SU-DHL-6 (cell line): Measurements from ENCODE around the gene ZNF639.

Experiments
- H2AFZ ChIP-seq: fragments of 200-600 bp; sonication (generic); 2 replicates; pipeline ENCODE4 v1.6.1; 2014; ENCODE audit warnings: low read depth, mild to moderate bottlenecking, moderate library complexity, mixed read lengths, antibody characterized with exemption, low read length; ENCODE audit not compliant: severe bottlenecking
- H3F3A ChIP-seq: fragments of 200-600 bp; shearing (Covaris generic); 2 replicates; pipeline ENCODE4 v1.6.0; 2016; ENCODE audit warnings: antibody characterized with exemption, mild to moderate bottlenecking; ENCODE audit not compliant: insufficient read depth
- H3K27ac ChIP-seq: fragments of 200-600 bp; sonication (generic); 2 replicates; pipeline ENCODE4 v1.5.1; 2016; ENCODE audit warnings: low read depth, mild to moderate bottlenecking, low read length, moderate library complexity, mixed read lengths
- H3K27me3 ChIP-seq: fragments of 200-600 bp; sonication (generic), shearing (Covaris generic); 2 replicates; pipeline ENCODE4 v1.6.0; 2014; ENCODE audit warnings: mild to moderate bottlenecking, low read length
- H3K36me3 ChIP-seq: fragments of 200-600 bp; sonication (generic); 2 replicates; pipeline ENCODE4 v1.6.1; 2014; ENCODE audit warnings: mild to moderate bottlenecking, low read length, mixed read lengths
- H3K4me2 ChIP-seq: fragments of 300-600, 200-600 bp; shearing (Covaris generic), sonication (generic); 2 replicates; pipeline ENCODE4 v1.6.0; 2014; ENCODE audit warnings: low read length, low read depth, mild to moderate bottlenecking; ENCODE audit not compliant: poor library complexity, severe bottlenecking
- H3K4me3 ChIP-seq: fragments of 200-600 bp; sonication (generic); 2 replicates; pipeline ENCODE4 v1.5.1; 2014; ENCODE audit warnings: antibody characterized with exemption, low read length, mild to moderate bottlenecking, mixed read lengths; ENCODE audit not compliant: insufficient read depth, poor library complexity, severe bottlenecking
- H3K79me2 ChIP-seq: fragments of 200-600 bp; sonication (generic); 2 replicates; pipeline ENCODE4 v1.6.1; 2014; ENCODE audit warnings: mild to moderate bottlenecking, low read length, moderate library complexity; ENCODE audit not compliant: insufficient read depth
- H3K9ac ChIP-seq: fragments of 200-600 bp; sonication (generic); 2 replicates; pipeline ENCODE4 v1.7.0; 2014; ENCODE audit warnings: mild to moderate bottlenecking, low read length
- H3K9me2 ChIP-seq: fragments of 200-600 bp; sonication (generic); replicated peaks from 2 replicates; pipeline ENCODE4 v1.6.1; 2014; ENCODE audit warnings: low read length; ENCODE audit not compliant: insufficient read depth
- H3K9me3 ChIP-seq: fragments of 200-600 bp; sonication (generic); 2 replicates; pipeline ENCODE4 v1.6.1; 2014; ENCODE audit warnings: low read length, mixed read lengths; ENCODE audit not compliant: insufficient read depth
- H4K20me1 ChIP-seq: fragments of 200-600 bp; sonication (generic); 2 replicates; pipeline ENCODE4 v1.6.1; 2014; ENCODE audit warnings: low read depth, mild to moderate bottlenecking, antibody characterized with exemption, low read length, moderate library complexity, mixed read lengths
- CTCF ChIP-seq: fragments of 200-600 bp; sonication (generic); IDR thresholded peaks from one replicate; pipeline ENCODE4 v1.5.1; 2017; ENCODE audit warnings: antibody characterized with exemption, mild to moderate bottlenecking, low read length, moderate library complexity; ENCODE audit not compliant: insufficient read depth, poor library complexity, severe bottlenecking
- EZH2phosphoT487 ChIP-seq: fragments of 200-600 bp; sonication (generic), shearing (Covaris generic); conservative IDR thresholded peaks from 2 replicates; pipeline ENCODE4 v1.6.1; 2018; ENCODE audit warnings: mild to moderate bottlenecking, antibody characterized with exemption, low read length, moderate library complexity, mixed read lengths

Gene ZNF639

GRCh38 chr3:179369621-179370020 lies 46.8 kb downstream of the ZNF639 start:
- no peaks in the 10 kb centered on the region for H3K9me3 ChIP-seq
- H3K36me3 ChIP-seq, result peaks cover 41% of the 10 kb centered on the region; the same call in 1 of the 2 replicates
- H2AFZ ChIP-seq, result no peak overlapping the region
- H4K20me1 ChIP-seq, result peaks cover 7% of the 10 kb centered on the region; the same call in 1 of the 2 replicates
- H3K4me3 ChIP-seq, result no peak overlapping the region
- no peak overlapping the region for H3K27ac ChIP-seq
- no peak overlapping the region for H3K4me2 ChIP-seq
- 0 out of 2 replicates have a peak, but pooled peaks cover 5% of the 10 kb centered on the region for H3F3A ChIP-seq
- no peaks in the 10 kb centered on the region for H3K79me2 ChIP-seq
- TF ChIP-seq CTCF (no peak), EZH2phosphoT487 (no peak)
- H3K27me3 ChIP-seq, result no peaks in the 10 kb centered on the region
- H3K9ac ChIP-seq, result no peak overlapping the region
- H3K9me2 ChIP-seq, result no peaks in the 10 kb centered on the region

- Histone ChIP-seq H3K79me2 (no peaks in the 10 kb centered on the region), H2AFZ (no peak overlapping the region), H3K9ac (no peak overlapping the region), H3K4me2 (no peak overlapping the region), H3K27ac (no peak overlapping the region), H3K9me3 (no peaks in the 10 kb centered on the region), H3F3A (peaks cover 5% of the 10 kb centered on the region; the same call in 1 of the 2 replicates), H3K9me2 (no peaks in the 10 kb centered on the region), H3K4me3 (no peak overlapping the region), H3K36me3 (peaks cover 35% of the 10 kb centered on the region), H4K20me1 (peaks cover 7% of the 10 kb centered on the region; the same call in 1 of the 2 replicates), H3K27me3 (no peaks in the 10 kb centered on the region)
- no peak for TF ChIP-seq CTCF
- no peak for TF ChIP-seq EZH2phosphoT487
Measured at GRCh38 chr3:179373938-179374337, 51.1 kb downstream of the ZNF639 start.

GRCh38 chr3:179375091-179375999 lies 52.5 kb downstream of the ZNF639 start:
- Histone ChIP-seq H3K27me3 (no peaks in the 10 kb centered on the region), H3K9ac (no peak overlapping the region), H3K4me2 (no peak overlapping the region)

More at GRCh38 chr3:179375091-179375999, 52.5 kb downstream of the ZNF639 start:
- Histone ChIP-seq H3K9me3 (no peaks in the 10 kb centered on the region), H4K20me1 (peaks cover 7% of the 10 kb centered on the region; the same call in 1 of the 2 replicates), H3F3A (peaks cover 8% of the 10 kb centered on the region; the same call in 1 of the 2 replicates), H3K79me2 (no peaks in the 10 kb centered on the region), H3K9me2 (no peaks in the 10 kb centered on the region), H3K36me3 (peaks cover 42% of the 10 kb centered on the region), H2AFZ (no peak overlapping the region), H3K4me3 (no peak overlapping the region), H3K27ac (no peak overlapping the region)
- TF ChIP-seq CTCF (no peak), EZH2phosphoT487 (no peak)
